K562 (cell line): ENCODE results near the gene PIGQ. TPM values are rescaled to one million over a fixed set of nuclear protein-coding genes. Genes with fewer than 3 reads are reported as not detected.

ENCODE experiments used
- CHD1 ChIP-seq: fragments of 200-600 bp; sonication (generic); IDR thresholded peaks from one replicate; pipeline ENCODE4 v1.6.1; 2012; ENCODE audit warnings: mild to moderate bottlenecking, moderate library complexity, low read length, inconsistent platforms
- DDX20 ChIP-seq: fragments of 450-650 bp; IDR thresholded peaks from 2 replicates; pipeline ENCODE4 v1.6.1; 2016; ENCODE audit warnings: missing genetic modification characterization, low read depth, mild to moderate bottlenecking, missing compliant biosample characterization, moderate library complexity
- GTF2B ChIP-seq: IDR thresholded peaks from 2 replicates; pipeline ENCODE4 v1.6.1; 2011; ENCODE audit not compliant: insufficient read length; ENCODE audit errors: extremely low read depth
- HMGN3 ChIP-seq: IDR thresholded peaks from 2 replicates; pipeline ENCODE4 v1.6.1; 2011; ENCODE audit warnings: borderline replicate concordance, low read depth, mild to moderate bottlenecking, mixed read lengths, low read length; ENCODE audit not compliant: insufficient read length; ENCODE audit errors: extremely low read depth
- MTA1 ChIP-seq: fragments of 450-650 bp; IDR thresholded peaks from 2 replicates; pipeline ENCODE4 v1.6.1; 2017; ENCODE audit warnings: borderline replicate concordance
- MTA2 ChIP-seq: fragments of 450-650 bp; IDR thresholded peaks from 2 replicates; pipeline ENCODE4 v1.6.1; 2016; ENCODE audit warnings: low read depth
- MTA3 ChIP-seq: fragments of 450-650 bp; formaldehyde crosslinking; IDR thresholded peaks from 2 replicates; pipeline ENCODE4 v1.6.1; 2017; ENCODE audit warnings: mild to moderate bottlenecking, borderline replicate concordance
- RBM39 ChIP-seq: fragments of 200-400 bp; formaldehyde crosslinking; optimal IDR thresholded peaks from 2 replicates; pipeline ENCODE3; 2018; ENCODE audit warnings: low read depth, low read length
- RFX7 ChIP-seq: fragments of 250-450 bp; sonication (Bioruptor Pico); IDR thresholded peaks from 2 replicates; pipeline ENCODE4 v1.5.1; 2021; ENCODE audit warnings: mild to moderate bottlenecking
- SIN3A ChIP-seq, 2 experiments: fragments of 150-350 bp in 1 of 2; IDR thresholded peaks; 2 replicates each; pipeline ENCODE4 v1.6.1; 2011 to 2016; ENCODE audit warnings: borderline replicate concordance in 2 of 2, low read depth in 2 of 2, low read length in 2 of 2, mild to moderate bottlenecking in 2 of 2, moderate library complexity in 2 of 2; ENCODE audit not compliant: control insufficient read depth in 1 of 2
- SRSF3 ChIP-seq: fragments of 200-400 bp; formaldehyde crosslinking; IDR thresholded peaks from 2 replicates; pipeline ENCODE4 v1.6.1; 2016; ENCODE audit warnings: mild to moderate bottlenecking, low read length, moderate library complexity; ENCODE audit not compliant: insufficient read depth
- TAF1 ChIP-seq: IDR thresholded peaks from 2 replicates; pipeline ENCODE4 v1.6.1; 2011; ENCODE audit warnings: mild to moderate bottlenecking, low read length, moderate library complexity; ENCODE audit not compliant: insufficient read depth, control insufficient read depth, severe bottlenecking; ENCODE audit errors: extremely low read depth
- TEAD4 ChIP-seq, 2 experiments: sonication (generic) in 1 of 2; formaldehyde crosslinking in 1 of 2; IDR thresholded peaks; 2 replicates each; pipeline versions ENCODE4 v1.6.1 to v1.8.0; 2012 to 2022; ENCODE audit warnings: borderline replicate concordance in 1 of 2, inconsistent platforms in 1 of 2, low read length in 1 of 2, mild to moderate bottlenecking in 1 of 2, missing genetic modification reagents in 1 of 2
- TSHZ1 ChIP-seq: fragments of 250-450 bp; sonication (Bioruptor Pico); IDR thresholded peaks from 2 replicates; pipeline ENCODE4 v1.4.0; 2020; ENCODE audit warnings: mild to moderate bottlenecking, moderate library complexity
- USF1 ChIP-seq: sonication (generic); formaldehyde crosslinking; IDR thresholded peaks from 2 replicates; pipeline ENCODE4 v1.9.0; 2022; ENCODE audit warnings: mild to moderate bottlenecking, missing genetic modification reagents
- ZNF263 ChIP-seq: sonication (generic); formaldehyde crosslinking; IDR thresholded peaks from 2 replicates; pipeline ENCODE4 v1.8.0; 2022; ENCODE audit warnings: mild to moderate bottlenecking, missing genetic modification reagents, borderline replicate concordance
- ZNF280B ChIP-seq: fragments of 250-450 bp; sonication (Bioruptor Pico); IDR thresholded peaks from 2 replicates; pipeline ENCODE4 v1.5.1; 2021; ENCODE audit warnings: mild to moderate bottlenecking
- ZNF79 ChIP-seq: fragments of 250-450 bp; sonication (Bioruptor Pico); IDR thresholded peaks from 2 replicates; pipeline ENCODE4 v1.4.0; 2020; ENCODE audit warnings: low read depth, mild to moderate bottlenecking, moderate library complexity
- ZNF830 ChIP-seq: fragments of 250-450 bp; sonication (Bioruptor Pico); IDR thresholded peaks from 2 replicates; pipeline ENCODE4 v1.5.0; 2021; ENCODE audit warnings: mild to moderate bottlenecking
- polyA plus RNA-seq, 8 experiments: library from polyadenylated mRNA; depleted of rRNA in 4 of 8; stranded (reverse) in 5 of 8; unstranded in 3 of 8; fragments of >200 nt; fragmentation: Nextera tagmentation in 2 of 8; fragmentation: Illumina TruSeq in 1 of 8; extraction: Ambion mirVana in 2 of 8; extraction: Trizol in 1 of 8; gene quantifications; 2 replicates each; pipeline versions ENCODE4 v1.2.1 to v1.2.3, GENCODE V29; 2011 to 2014; ENCODE audit warnings: inconsistent platforms in 1 of 8, missing spikeins in 1 of 8
- total RNA-seq, 7 experiments: library from RNA; depleted of rRNA in 6 of 7; stranded (reverse); fragments of >200 nt in 6 of 7; fragmentation: Illumina TruSeq in 2 of 7; extraction: Trizol in 2 of 7; gene quantifications; 2 replicates each; pipeline versions ENCODE4 v1.2.1 to v1.2.3, GENCODE V29; 2011 to 2021; ENCODE audit warnings: low replicate concordance in 1 of 7

PIGQ gene
- total and polyA plus RNA-seq, 9 of the 15 experiments (the other 6 are each of a cell fraction or from before 2014, with no cell fraction given) = 0.20 to 49.6 (median 11.7) TPM

GRCh38 chr16:566475-567372, 3.0 kb upstream of the PIGQ start, which contains the start of gene NHLRC4 (continued):
- TF ChIP-seq ZNF79 (CRISPR knock-in tag) (no peak), TEAD4 (IDR thresholded peaks at IDR 0.05; ENCODE audit: low read length) (peak; percentile 44; the same call in 1 of the 2 replicates), TEAD4 (CRISPR knock-in tag; IDR thresholded peaks at IDR 0.05; ENCODE audit: borderline replicate concordance) (no peak), TAF1 (peak; percentile 47), CHD1 (no peak), DDX20 (tag) (no peak), ZNF280B (no peak), MTA2 (no peak), ZNF830 (no peak), MTA3 (peak; percentile 86), USF1 (CRISPR knock-in tag) (peak; percentile 75), HMGN3 (peak; percentile 67), ZNF263 (CRISPR knock-in tag) (peak; percentile 99), GTF2B (no peak), RFX7 (CRISPR knock-in tag) (no peak), MTA1 (peak; percentile 82), SIN3A (IDR thresholded peaks at IDR 0.05; ENCODE audit: borderline replicate concordance in 2 of 2, control insufficient read depth in 1 of 2, low read depth in 2 of 2, low read length in 2 of 2) (no peak), RBM39 (no peak), SRSF3 (no peak), TSHZ1 (CRISPR knock-in tag) (no peak)
